Measurements from ENCODE around the gene SLC30A1. TPM values are rescaled to one million over a fixed set of nuclear protein-coding genes. Genes with fewer than 3 reads are reported as not detected.

SLC30A1 gene
- total and polyA plus RNA-seq, 11 donors, result 2.8 to 29.2 (median 14.0) TPM

GRCh38 chr1:211566431-211567025, 12.4 kb downstream of the SLC30A1 start:
- Histone ChIP-seq H3K27ac (no peak overlapping the region), H3K4me3 (no peak overlapping the region), H3K4me1 (no peaks in the 10 kb centered on the region), H3K27me3 (no peaks in the 10 kb centered on the region), H3K9me3 (no peaks in the 10 kb centered on the region), H3K36me3 (peaks cover 0 to 5% (median under 1%) of the 10 kb centered on the region in 9 donors)
- WGBS, 4 donors, result 75 to 81% (median 80%) methylated on average over 5 of the region's 5 CpGs
- DNase-seq, result no peak
- TF ChIP-seq CTCF (IDR thresholded peaks at IDR 0.05), result no peak
- no peak for TF ChIP-seq POLR2A (IDR thresholded peaks at IDR 0.05)
- no peak for ATAC-seq
- intact Hi-C loops (cut with DNase I), result no loop called here

- Histone ChIP-seq H3K27me3 (no peaks in the 10 kb centered on the region), H3K27ac (no peak overlapping the region), H3K4me3 (no peak overlapping the region), H3K36me3 (no peaks in the 10 kb centered on the region), H3K4me1 (no peaks in the 10 kb centered on the region), H3K9me3 (no peaks in the 10 kb centered on the region)
- DNase-seq (no peak), ATAC-seq (no peak)
- WGBS, 4 donors, result 89 to 97% (median 91%) methylated on average over 3 of the region's 3 CpGs
- TF ChIP-seq POLR2A (IDR thresholded peaks at IDR 0.05) (no peak), CTCF (IDR thresholded peaks at IDR 0.05) (no peak)
- intact Hi-C loops (cut with DNase I), result no loop called here
Observed at GRCh38 chr1:211564084-211564483, 14.9 kb downstream of the SLC30A1 start.

GRCh38 chr1:211559222-211560010, 19.5 kb downstream of the SLC30A1 start:
- TF ChIP-seq POLR2A (IDR thresholded peaks at IDR 0.05) (no peak), CTCF (IDR thresholded peaks at IDR 0.05) (no peak)
- no peak overlapping the region for H3K27ac ChIP-seq
- no peaks in the 10 kb centered on the region for H3K9me3 ChIP-seq
- H3K36me3 ChIP-seq, result no peaks in the 10 kb centered on the region
- no peak overlapping the region for H3K4me3 ChIP-seq
- DNase-seq (no peak), ATAC-seq (no peak)
- H3K4me1 ChIP-seq, result no peaks in the 10 kb centered on the region
- intact Hi-C loops (cut with DNase I), result no loop called here
- no peaks in the 10 kb centered on the region for H3K27me3 ChIP-seq
- WGBS, 4 donors, result 72 to 82% (median 81%) methylated on average over 9 of the region's 9 CpGs

GRCh38 chr1:211557894-211558625, 20.9 kb downstream of the SLC30A1 start:
- Histone ChIP-seq H3K4me3 (no peak overlapping the region), H3K4me1 (no peaks in the 10 kb centered on the region), H3K27ac (no peak overlapping the region), H3K27me3 (no peaks in the 10 kb centered on the region), H3K9me3 (no peaks in the 10 kb centered on the region), H3K36me3 (no peaks in the 10 kb centered on the region)
- intact Hi-C loops (cut with DNase I), result no loop called here
- WGBS, 4 donors, result 85 to 91% (median 88%) methylated on average over 8 of the region's 8 CpGs
- TF ChIP-seq POLR2A (IDR thresholded peaks at IDR 0.05), result no peak
- no peak for TF ChIP-seq CTCF (IDR thresholded peaks at IDR 0.05)
- ATAC-seq (no peak), DNase-seq (no peak)
